Adrenal gland (tissue), 12 donors: ENCODE results near the gene PPP2R1B. TPM values are rescaled to one million over a fixed set of nuclear protein-coding genes. Genes with fewer than 3 reads are reported as not detected.
A peak's percentile ranks its signal among the peaks of the same experiment; 100 is the strongest.
"Not testable (repeated sequence)": the region's sequence is repeated elsewhere in the genome, so short reads cannot be mapped to it uniquely, and the experiment has no call there.

Experiments used
- DNase-seq, 7 donors: peaks; one replicate each; pipeline ENCODE4 v3.0.0-alpha.2; 2019 to 2020
- H3K27ac ChIP-seq, 5 donors: fragments of 200-600 bp; sonication (generic) in 4 of 5; 1 replicate in 3 of 5; 2 replicates in 2 of 5; pipeline versions ENCODE4 v1.5.1 to v1.8.0; 2016 to 2020; ENCODE audit warnings: mild to moderate bottlenecking in 1 of 5
- H3K27me3 ChIP-seq: fragments of 200-600 bp; 2 replicates; pipeline ENCODE4 v1.8.0; 2021
- H3K36me3 ChIP-seq, 2 donors: fragments of 200-600 bp; replicated peaks in 1 of 2; 1 replicate in 1 of 2; 2 replicates in 1 of 2; pipeline versions ENCODE4 v1.5.1 to v1.8.0; 2018 to 2022
- H3K4me1 ChIP-seq, 2 donors: fragments of 200-600 bp; replicated peaks in 1 of 2; 1 replicate in 1 of 2; 2 replicates in 1 of 2; pipeline versions ENCODE4 v1.5.1 to v1.8.0; 2018 to 2021
- H3K4me3 ChIP-seq, 4 donors: fragments of 200-600 bp; sonication (generic) in 3 of 4; one replicate each; pipeline ENCODE4 v1.5.1; 2016 to 2018
- H3K9me3 ChIP-seq, 3 donors: fragments of 200-600 bp; sonication (generic) in 1 of 3; replicated peaks in 1 of 3; 1 replicate in 2 of 3; 2 replicates in 1 of 3; pipeline versions ENCODE4 v1.5.1 to v1.8.0; 2016 to 2021
- POLR2A ChIP-seq, 2 donors: fragments of 450-650 bp; IDR thresholded peaks; one replicate each; pipeline ENCODE4 v1.6.1; 2017; ENCODE audit warnings: antibody characterized with exemption in 2 of 2, mild to moderate bottlenecking in 2 of 2, moderate library complexity in 1 of 2
- WGBS, 4 donors: extraction: QIAGEN DNeasy Blood & Tissue Kit in 2 of 4; methylation state at CpG; one replicate each; pipeline versions ENCODE4 v1.1.5 to v1.1.7; 2013 to 2017; 5-methylcytosine and 5-hydroxymethylcytosine counted together
- intact Hi-C, 2 donors: fragments of 100-400 bp; cut with DNase I; formaldehyde crosslinking; loops; one replicate each; pipeline versions ENCODE4 v1.14.1 to v1.15.0; 2022 to 2023
- polyA plus RNA-seq, 3 donors: library from polyadenylated mRNA; stranded (reverse); fragments of 200-250 nt in 2 of 3; fragments of 350-450 nt in 1 of 3; fragmentation: Illumina TruSeq in 1 of 3; extraction: RNeasy Lipid Tissue Mini Kit (QIAGEN cat#74804) in 1 of 3; gene quantifications; one replicate each; pipeline ENCODE4 v1.2.3, GENCODE V29; 2013 to 2014
- total RNA-seq, 9 donors: library from RNA; depleted of rRNA in 4 of 9; stranded (reverse); fragments of >200 nt in 4 of 9; fragments of 120-200 nt in 1 of 9; fragmentation: NEBNext Ultra II Directional in 1 of 9; extraction: Animal tissue kit (Norgen Biotek cat#: 25700) in 1 of 9; gene quantifications; one replicate each; pipeline versions ENCODE4 v1.1.0 to v1.2.4, GENCODE V29; 2013 to 2023
- TF ChIP-seq, protein P1 (sequence below), 6 experiments: fragments of 450-650 bp in 4 of 6; fragments of 200-600 bp in 2 of 6; sonication (generic) in 1 of 6; IDR thresholded peaks; 1 replicate in 5 of 6; 2 replicates in 1 of 6; pipeline versions ENCODE4 v1.5.1 to v1.8.0; 2016 to 2021; ENCODE audit warnings: antibody characterized with exemption in 6 of 6, mild to moderate bottlenecking in 2 of 6, moderate library complexity in 1 of 6
- donor health status: healthy with polysubstance abuse.
- donor health status: Bipolar disorder and iron deficiency.
- donor health status: DM: yes; HTN: yes; CAD: no.
- donor health status: DM: no; HTN: no; CAD: no.
- donor health status: DM: no; HTN: no; CAD: no.
- donor health status: DM: yes; HTN: yes; CAD: no.

The PPP2R1B gene
- total and polyA plus RNA-seq, 12 donors, result 10.3 to 58.1 (median 32.2) TPM

DNA sequence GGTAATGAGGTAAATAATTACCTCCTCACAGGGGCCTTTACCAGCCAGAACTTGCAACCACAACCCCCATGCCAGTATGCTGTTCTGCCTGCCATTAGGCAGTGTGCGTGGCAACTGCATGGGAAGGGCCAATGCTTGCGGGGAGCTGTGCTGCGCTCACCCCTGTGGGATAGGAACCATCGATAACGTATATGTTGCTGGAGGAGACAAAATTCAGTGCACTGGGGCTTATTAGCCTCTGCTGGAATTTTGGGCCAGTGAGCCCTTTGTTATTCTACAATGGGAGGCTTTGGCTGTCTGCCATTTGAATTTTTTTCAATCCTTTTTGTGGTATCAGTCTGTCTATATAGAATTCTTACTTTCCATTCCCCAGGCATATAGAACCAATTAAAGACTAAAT lies 47.3 kb downstream of the PPP2R1B start:
- Histone ChIP-seq H3K4me3 (no peak overlapping the region), H3K27ac (peak overlapping the region in 3 of 5 donors; percentile 27 to 58 (median 43)), H3K4me1 (peaks cover 0 to 11% of the 10 kb centered on the region in 2 donors), H3K27me3 (no peaks in the 10 kb centered on the region), H3K36me3 (peaks cover 0 to 54% of the 10 kb centered on the region in 2 donors), H3K9me3 (no peaks in the 10 kb centered on the region)
- intact Hi-C loops, result no loop called here
- DNase-seq, result no peak
- WGBS, 4 donors, result 80 to 98% (median 92%) methylated on average over 2 to 5 of the region's 5 CpGs
- TF ChIP-seq, protein P1, sequence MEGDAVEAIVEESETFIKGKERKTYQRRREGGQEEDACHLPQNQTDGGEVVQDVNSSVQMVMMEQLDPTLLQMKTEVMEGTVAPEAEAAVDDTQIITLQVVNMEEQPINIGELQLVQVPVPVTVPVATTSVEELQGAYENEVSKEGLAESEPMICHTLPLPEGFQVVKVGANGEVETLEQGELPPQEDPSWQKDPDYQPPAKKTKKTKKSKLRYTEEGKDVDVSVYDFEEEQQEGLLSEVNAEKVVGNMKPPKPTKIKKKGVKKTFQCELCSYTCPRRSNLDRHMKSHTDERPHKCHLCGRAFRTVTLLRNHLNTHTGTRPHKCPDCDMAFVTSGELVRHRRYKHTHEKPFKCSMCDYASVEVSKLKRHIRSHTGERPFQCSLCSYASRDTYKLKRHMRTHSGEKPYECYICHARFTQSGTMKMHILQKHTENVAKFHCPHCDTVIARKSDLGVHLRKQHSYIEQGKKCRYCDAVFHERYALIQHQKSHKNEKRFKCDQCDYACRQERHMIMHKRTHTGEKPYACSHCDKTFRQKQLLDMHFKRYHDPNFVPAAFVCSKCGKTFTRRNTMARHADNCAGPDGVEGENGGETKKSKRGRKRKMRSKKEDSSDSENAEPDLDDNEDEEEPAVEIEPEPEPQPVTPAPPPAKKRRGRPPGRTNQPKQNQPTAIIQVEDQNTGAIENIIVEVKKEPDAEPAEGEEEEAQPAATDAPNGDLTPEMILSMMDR (IDR thresholded peaks at IDR 0.05), result no peak
- TF ChIP-seq POLR2A (IDR thresholded peaks at IDR 0.05), result no peak

DNA sequence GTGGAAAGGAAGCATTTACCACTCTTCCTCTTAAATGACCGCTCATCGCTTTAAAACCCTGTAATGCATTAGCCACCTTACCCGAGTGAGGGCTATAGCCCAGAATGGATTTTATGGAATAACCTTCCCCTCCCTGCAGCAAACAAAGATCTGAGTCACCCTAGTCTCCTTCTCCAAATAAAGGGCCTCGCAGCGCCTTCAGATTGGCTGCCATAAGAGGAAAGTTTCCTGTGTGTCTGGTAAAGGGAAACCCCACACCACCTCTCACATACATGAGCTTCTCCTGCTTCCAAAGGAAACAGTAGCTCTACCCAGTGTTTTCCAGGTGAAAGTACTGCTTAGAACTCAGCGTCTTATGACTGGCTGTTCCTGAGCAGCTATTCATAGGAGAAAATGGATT lies 47.8 kb downstream of the PPP2R1B start:
- peaks cover 0 to 53% of the 10 kb centered on the region in 2 donors for H3K36me3 ChIP-seq
- no peak overlapping the region for H3K4me3 ChIP-seq
- WGBS, 4 donors, result 53 to 81% (median 67%) methylated on average over 6 of the region's 6 CpGs
- TF ChIP-seq POLR2A (IDR thresholded peaks at IDR 0.05), result no peak
- TF ChIP-seq, protein P1 (IDR thresholded peaks at IDR 0.05), result no peak
- peak in 2 of 7 donors; percentile 34 to 47 for DNase-seq
- peak overlapping the region in 2 of 5 donors; percentile 27 to 58 for H3K27ac ChIP-seq
- peaks cover 0 to 11% of the 10 kb centered on the region in 2 donors for H3K4me1 ChIP-seq
- H3K27me3 ChIP-seq, result no peaks in the 10 kb centered on the region
- no peaks in the 10 kb centered on the region for H3K9me3 ChIP-seq
- intact Hi-C loops, result no loop called here

DNA sequence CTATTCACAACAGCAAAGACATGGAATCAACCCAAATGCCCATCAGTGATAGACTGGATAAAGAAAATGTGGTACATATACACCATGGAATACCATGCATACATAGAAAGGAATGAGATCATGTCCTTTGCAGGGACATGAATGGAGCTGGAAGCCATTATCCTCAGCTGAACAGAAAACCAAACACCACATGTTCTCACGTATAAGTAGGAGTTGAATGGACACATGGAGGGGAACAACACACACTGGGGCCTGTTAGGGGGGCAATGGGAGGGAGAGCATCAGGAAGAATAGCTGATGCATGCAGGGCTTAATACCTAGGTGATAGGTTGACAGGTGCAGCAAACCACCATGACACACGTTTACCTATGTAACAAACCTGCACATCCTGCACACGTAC lies 48.5 kb downstream of the PPP2R1B start:
- H3K9me3 ChIP-seq, H3K27ac ChIP-seq, H3K4me3 ChIP-seq, intact Hi-C loops, H3K27me3 ChIP-seq, DNase-seq: not testable (repeated sequence)
- WGBS, 4 donors, result 95 to 100% (median 96%) methylated on average over 3 of the region's 3 CpGs
- Histone ChIP-seq H3K36me3 (peaks cover 0 to 52% of the 10 kb centered on the region in 2 donors), H3K4me1 (peaks cover 0 to 11% of the 10 kb centered on the region in 2 donors)

DNA sequence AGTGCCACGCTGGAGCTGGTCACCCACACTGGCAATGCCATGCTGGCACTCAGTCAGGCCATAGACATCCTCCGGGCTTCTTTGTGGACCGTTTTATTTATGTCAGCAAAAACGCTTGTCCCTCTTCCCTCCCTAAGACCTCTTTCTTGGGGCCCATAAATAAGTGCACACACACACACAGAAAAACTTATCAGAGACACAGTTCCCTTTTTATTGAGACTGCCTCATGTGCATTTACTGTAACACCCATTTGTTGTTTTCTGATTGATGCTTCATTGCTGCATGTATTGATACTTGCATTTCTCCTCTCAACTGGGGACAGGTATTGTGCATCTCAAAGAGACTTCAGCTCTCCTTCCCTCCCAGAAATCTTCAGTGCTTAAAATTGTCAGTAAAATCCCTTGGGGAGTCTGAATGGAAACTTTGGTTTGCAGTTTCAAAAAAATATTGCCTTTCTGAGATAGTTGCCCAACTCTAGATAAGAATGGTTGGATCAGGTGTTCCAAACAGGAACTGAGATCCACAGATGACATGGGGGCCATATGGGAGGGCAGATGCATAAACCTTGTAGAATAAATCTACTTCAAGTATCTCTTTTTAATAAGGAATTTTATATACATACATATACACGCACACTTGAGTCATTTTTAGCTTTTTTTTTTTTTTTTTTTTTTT lies 50.9 kb downstream of the PPP2R1B start:
- Histone ChIP-seq H3K4me3 (no peak overlapping the region), H3K36me3 (peaks cover 0 to 36% of the 10 kb centered on the region in 2 donors), H3K4me1 (peaks cover 0 to 11% of the 10 kb centered on the region in 2 donors), H3K27ac (no peak overlapping the region), H3K9me3 (no peaks in the 10 kb centered on the region), H3K27me3 (no peaks in the 10 kb centered on the region)
- TF ChIP-seq POLR2A (IDR thresholded peaks at IDR 0.05), result no peak
- TF ChIP-seq, protein P1 (IDR thresholded peaks at IDR 0.05), result no peak
- DNase-seq, result no peak
- 79 to 86% (median 83%) methylated on average over 5 of the region's 5 CpGs for WGBS, 4 donors
- intact Hi-C loops, result no loop called here

DNA sequence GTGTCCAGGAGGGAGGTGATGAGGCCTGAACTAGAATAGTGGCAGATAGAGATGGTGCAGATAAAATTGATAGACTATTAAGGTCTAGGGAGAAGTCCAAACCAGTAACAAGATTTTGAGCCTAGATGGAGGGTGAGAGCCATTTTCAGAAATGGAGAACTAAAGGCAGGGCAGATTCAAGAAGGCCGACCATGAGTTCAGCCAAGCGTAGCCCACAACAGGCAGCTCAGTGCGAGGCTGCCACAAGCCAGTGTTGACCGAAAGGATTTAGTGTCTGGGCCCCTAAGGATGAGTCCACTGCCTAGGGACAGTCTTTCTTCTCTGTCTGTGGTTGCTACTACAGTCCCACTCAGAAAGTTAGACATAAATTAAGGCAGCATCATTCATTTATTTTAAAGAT lies 51.7 kb downstream of the PPP2R1B start:
- intact Hi-C loops, result no loop called here
- Histone ChIP-seq H3K27ac (no peak overlapping the region), H3K4me3 (no peak overlapping the region), H3K9me3 (no peaks in the 10 kb centered on the region), H3K27me3 (no peaks in the 10 kb centered on the region), H3K4me1 (peaks cover 0 to 11% of the 10 kb centered on the region in 2 donors), H3K36me3 (peaks cover 0 to 29% of the 10 kb centered on the region in 2 donors)
- TF ChIP-seq, protein P1 (IDR thresholded peaks at IDR 0.05), result no peak
- no peak for TF ChIP-seq POLR2A (IDR thresholded peaks at IDR 0.05)
- no peak for DNase-seq
- WGBS, 4 donors, result 94 to 98% (median 95%) methylated on average over 3 to 4 of the region's 4 CpGs
